Stimulated activated CD4-positive, alpha-beta T cell treated with anti-CD3 and anti-CD28 coated beads, Interleukin-4, amount 100 ng/mL, for 24 hours (primary cell): Measurements from ENCODE around the gene PRM1.

Experiments
- DNase-seq: peaks from one replicate; pipeline ENCODE4 v3.0.0-alpha.2; 2020

Gene PRM1

GRCh38 chr16:11271610-11272009 is 9.5 kb downstream of the PRM1 start:
- no peak for DNase-seq

- DNase-seq = no peak
These were observed 10.4 kb downstream of the PRM1 start for GRCh38 chr16:11270602-11271162.

GRCh38 chr16:11268921-11269375 is 12.2 kb downstream of the PRM1 start, which contains the start of gene TNP2:
TSS of gene TNP2 (minus strand) at chr16:11269325. CDS start at chr16:11269262, 63 bp downstream.
- no peak for DNase-seq

- DNase-seq = no peak
These were observed 16.0 kb downstream of the PRM1 start for GRCh38 chr16:11265124-11265523.

GRCh38 chr16:11264155-11264832 is 16.8 kb downstream of the PRM1 start:
- no peak for DNase-seq

GRCh38 chr16:11263737-11264136 is 17.4 kb downstream of the PRM1 start:
- peak; percentile 77 for DNase-seq

- DNase-seq = no peak
These were observed 18.2 kb downstream of the PRM1 start for GRCh38 chr16:11262915-11263314.

GRCh38 chr16:11260596-11260966 is 20.5 kb downstream of the PRM1 start:
- no peak for DNase-seq

GRCh38 chr16:11259655-11260595 is 21.2 kb downstream of the PRM1 start:
- no peak for DNase-seq

GRCh38 chr16:11258553-11259492 is 22.3 kb downstream of the PRM1 start:
- DNase-seq = peak; percentile 44

- peak; percentile 68 for DNase-seq
These were observed 23.8 kb downstream of the PRM1 start for GRCh38 chr16:11257131-11257938.

GRCh38 chr16:11256661-11257130 is 24.4 kb downstream of the PRM1 start:
- peak; percentile 48 for DNase-seq

GRCh38 chr16:11255737-11256660 is 25.1 kb downstream of the PRM1 start, which contains the start of gene SOCS1:
TSS of gene SOCS1 (minus strand) at chr16:11256204. CDS start at chr16:11255478, 726 bp downstream.
- peak; percentile 87 for DNase-seq

- peak; percentile 59 for DNase-seq
These were observed 26.0 kb downstream of the PRM1 start for GRCh38 chr16:11254913-11255736.

- DNase-seq = no peak
These were observed 26.9 kb downstream of the PRM1 start for GRCh38 chr16:11253995-11254912.

- peak; percentile 53 for DNase-seq
These were observed 27.8 kb downstream of the PRM1 start for GRCh38 chr16:11253009-11253994.

- no peak for DNase-seq
These were observed 28.6 kb downstream of the PRM1 start for GRCh38 chr16:11252482-11252931.
